Stimulated activated naive B cell treated with anti-CD40 and anti-IgM and Interleukin-4, amounts not matched to agents 10 μg/mL and 1 μg/mL and 100 μg/mL, for 72 hours (primary cell): ENCODE data around the gene IFNAR1.

ENCODE experiments used
- ATAC-seq, 2 donors: fragments of 150-1000 bp; cut with Tn5 transposase; replicated peaks; 2 replicates each; pipeline ENCODE4 v1.10.0; 2021; ENCODE audit warnings: moderate library complexity in 1 of 2
- DNase-seq: peaks from one replicate; pipeline ENCODE4 v3.0.0; 2021
- H3K27ac Mint-ChIP-seq: one replicate; pipeline ENCODE4 v1.8.0; 2022; ENCODE audit warnings: mild to moderate bottlenecking, mixed read lengths
- H3K27me3 Mint-ChIP-seq, 2 donors: one replicate each; pipeline ENCODE4 v1.8.0; 2022; ENCODE audit warnings: mixed read lengths in 2 of 2
- H3K36me3 Mint-ChIP-seq, 2 donors: one replicate each; pipeline ENCODE4 v1.8.0; 2022; ENCODE audit warnings: mixed read lengths in 2 of 2, mild to moderate bottlenecking in 1 of 2
- H3K4me1 Mint-ChIP-seq, 2 donors: one replicate each; pipeline ENCODE4 v1.8.0; 2022; ENCODE audit warnings: mixed read lengths in 2 of 2, mild to moderate bottlenecking in 1 of 2
- H3K4me3 Mint-ChIP-seq, 2 donors: one replicate each; pipeline ENCODE4 v1.8.0; 2022; ENCODE audit warnings: mild to moderate bottlenecking in 2 of 2, mixed read lengths in 2 of 2, moderate library complexity in 1 of 2
- H3K9me3 Mint-ChIP-seq, 2 donors: one replicate each; pipeline ENCODE4 v1.8.0; 2022; ENCODE audit warnings: mixed read lengths in 2 of 2, mild to moderate bottlenecking in 1 of 2

IFNAR1 gene

DNA sequence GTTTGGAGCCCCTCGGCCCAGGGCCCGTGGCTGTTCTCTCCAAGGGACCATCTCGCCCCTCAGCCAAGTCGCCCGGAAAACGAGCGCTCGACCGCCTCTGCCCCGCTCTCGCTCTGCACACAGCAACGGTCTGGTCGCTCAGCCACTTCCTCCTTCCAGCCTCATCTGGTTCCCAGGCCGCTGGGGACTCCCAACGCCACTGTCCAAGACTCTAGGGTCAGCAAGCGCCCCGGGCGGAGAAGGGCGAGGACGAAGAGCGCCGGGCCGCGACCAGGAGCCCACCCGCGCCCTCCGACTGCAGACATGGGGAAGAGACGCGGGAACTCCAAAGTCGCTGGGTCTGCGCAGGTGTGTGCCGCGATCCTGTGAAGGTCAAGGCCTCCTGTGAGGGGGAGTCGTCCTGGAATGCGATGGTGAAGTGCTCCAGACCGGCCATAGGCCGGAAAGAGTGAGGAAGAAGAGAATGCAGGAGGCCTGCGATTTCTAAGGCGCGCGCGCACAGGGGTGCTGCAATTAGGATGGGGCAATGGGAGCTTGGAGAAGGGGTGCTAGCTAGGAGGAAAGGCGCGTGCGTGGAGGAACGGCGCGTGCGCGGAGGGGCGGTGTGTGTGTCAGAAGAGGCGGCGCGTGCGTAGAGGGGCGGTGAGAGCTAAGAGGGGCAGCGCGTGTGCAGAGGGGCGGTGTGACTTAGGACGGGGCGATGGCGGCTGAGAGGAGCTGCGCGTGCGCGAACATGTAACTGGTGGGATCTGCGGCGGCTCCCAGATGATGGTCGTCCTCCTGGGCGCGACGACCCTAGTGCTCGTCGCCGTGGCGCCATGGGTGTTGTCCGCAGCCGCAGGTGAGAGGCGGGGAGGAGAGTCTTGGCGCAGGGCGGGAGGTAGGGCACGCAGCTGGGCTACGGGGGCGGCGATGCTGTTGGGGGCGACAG lies at the start of gene IFNAR1:
Gene IFNAR1 (plus strand): TSS at position 680 of the 931 bp plus-strand sequence. CDS start 86 bp downstream, at position 766.
- DNase-seq (peak; percentile 94), ATAC-seq (peak; percentile 82 to 90)
- no peaks in the 10 kb centered on the region for H3K27me3 Mint-ChIP-seq
- H3K9me3 Mint-ChIP-seq = no peaks in the 10 kb centered on the region
- H3K27ac Mint-ChIP-seq = no peak within 1 kb of the TSS
- H3K36me3 Mint-ChIP-seq = peaks cover 8% of the 10 kb centered on the region in 2 donors
- no peak within 1 kb of the TSS for H3K4me3 Mint-ChIP-seq
- H3K4me1 Mint-ChIP-seq = peaks cover 8 to 21% of the 10 kb centered on the region in 2 donors

DNA sequence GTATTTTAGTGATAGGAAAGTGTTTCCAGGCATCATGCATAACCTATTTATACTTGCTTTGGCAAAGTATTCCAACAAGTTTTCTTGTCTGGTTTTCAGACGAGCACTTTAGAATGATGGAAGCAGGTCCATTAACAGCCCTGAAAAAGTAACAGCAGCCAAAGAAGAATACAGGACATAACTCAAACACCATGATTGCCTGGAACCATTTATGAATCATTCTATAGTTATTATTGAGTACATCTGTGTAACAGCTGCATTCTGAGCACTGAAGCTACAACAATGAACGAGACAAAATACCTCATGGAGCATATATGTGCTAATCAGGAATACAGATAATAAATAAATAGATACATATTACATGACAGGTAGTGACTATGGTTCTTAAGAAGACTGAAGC lies 46.0 kb upstream of the IFNAR1 start:
- DNase-seq = no peak
- Mint-ChIP-seq H3K4me1 (peaks cover 9 to 10% of the 10 kb centered on the region in 2 donors), H3K4me3 (no peak overlapping the region), H3K9me3 (peaks cover 0 to 1% of the 10 kb centered on the region in 2 donors), H3K36me3 (peaks cover 38 to 58% of the 10 kb centered on the region in 2 donors), H3K27ac (no peak overlapping the region), H3K27me3 (no peaks in the 10 kb centered on the region)
- ATAC-seq = no peak

DNA sequence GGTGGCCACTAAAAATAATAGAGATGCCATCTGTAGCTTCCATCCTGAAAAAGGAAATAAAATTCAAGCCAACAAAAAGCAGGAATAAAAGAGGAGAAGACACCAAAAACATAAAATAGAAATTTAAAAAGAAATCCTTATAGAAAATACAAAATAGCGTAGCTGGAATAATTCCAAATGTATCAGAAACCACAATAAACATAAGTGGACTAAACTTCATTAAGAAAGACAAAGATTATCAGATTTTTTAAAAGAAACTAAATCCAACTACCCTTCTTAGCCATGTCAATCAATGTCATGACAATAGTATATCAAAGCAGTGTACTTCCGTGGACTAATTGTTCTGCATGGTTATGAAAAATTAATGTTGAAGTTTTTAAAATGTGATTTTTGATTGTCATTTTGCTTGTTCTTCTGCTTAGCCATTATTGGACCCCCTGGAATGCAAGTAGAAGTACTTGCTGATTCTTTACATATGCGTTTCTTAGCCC lies 45.4 kb upstream of the IFNAR1 start:
- Mint-ChIP-seq H3K27ac (peak overlapping the region; percentile 28), H3K27me3 (no peaks in the 10 kb centered on the region), H3K36me3 (peaks cover 42 to 60% of the 10 kb centered on the region in 2 donors), H3K4me3 (no peak overlapping the region), H3K4me1 (peaks cover 7 to 10% of the 10 kb centered on the region in 2 donors), H3K9me3 (peaks cover 0 to 1% of the 10 kb centered on the region in 2 donors)
- ATAC-seq = no peak
- no peak for DNase-seq

DNA sequence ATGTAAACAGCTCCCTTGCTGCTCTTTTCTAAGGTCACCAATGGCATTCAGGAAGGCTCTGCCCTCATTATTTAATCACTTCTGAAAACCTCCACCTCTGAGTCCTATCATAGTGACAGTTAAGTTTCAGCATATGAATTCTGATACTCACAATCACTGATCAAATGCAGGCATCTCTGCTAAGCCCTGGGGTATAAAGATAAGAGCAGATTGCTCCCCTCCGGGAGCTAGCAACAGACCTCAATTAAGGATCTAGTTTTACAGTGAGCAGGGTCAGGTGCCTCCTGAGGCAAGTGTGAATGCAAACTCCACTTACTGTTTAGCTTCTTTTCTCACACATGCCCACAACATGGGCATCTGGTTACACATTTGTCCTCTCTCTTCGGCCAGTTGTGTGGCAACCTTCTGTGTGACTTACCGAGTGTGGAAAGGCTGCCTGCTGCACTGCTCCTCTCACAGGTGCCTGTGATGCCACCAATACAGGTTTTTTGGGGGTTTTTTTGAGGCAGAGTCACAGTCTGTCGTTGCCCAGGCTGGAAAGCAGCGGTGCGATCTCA lies 43.6 kb upstream of the IFNAR1 start:
- peaks cover 0 to 1% of the 10 kb centered on the region in 2 donors for H3K9me3 Mint-ChIP-seq
- no peak overlapping the region for H3K27ac Mint-ChIP-seq
- peaks cover 53 to 71% of the 10 kb centered on the region in 2 donors for H3K36me3 Mint-ChIP-seq
- peaks cover 11 to 14% of the 10 kb centered on the region in 2 donors for H3K4me1 Mint-ChIP-seq
- DNase-seq (no peak), ATAC-seq (no peak)
- no peak overlapping the region for H3K4me3 Mint-ChIP-seq
- no peaks in the 10 kb centered on the region for H3K27me3 Mint-ChIP-seq

DNA sequence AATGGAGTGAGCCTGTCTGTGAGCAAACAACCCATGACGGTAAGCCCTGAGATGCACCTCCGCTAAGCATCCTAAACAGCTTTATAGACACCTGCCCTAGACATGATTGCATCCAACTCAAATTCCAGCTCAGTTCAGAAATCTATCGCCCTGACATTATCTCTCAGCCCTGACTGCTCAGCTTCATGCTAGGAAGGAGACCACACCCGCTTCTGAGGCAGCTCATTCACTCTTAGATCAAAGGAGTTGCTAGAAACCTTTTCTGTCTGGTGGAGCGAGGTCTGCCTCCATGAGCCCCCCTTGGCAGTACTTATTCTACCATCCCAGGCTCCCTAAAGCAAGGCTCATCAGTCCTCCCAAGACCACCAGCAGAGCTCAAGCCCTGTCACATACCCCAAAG lies 41.6 kb upstream of the IFNAR1 start:
- no peak overlapping the region for H3K27ac Mint-ChIP-seq
- peaks cover 0 to 1% of the 10 kb centered on the region in 2 donors for H3K9me3 Mint-ChIP-seq
- peaks cover 46 to 74% of the 10 kb centered on the region in 2 donors for H3K36me3 Mint-ChIP-seq
- DNase-seq = no peak
- no peaks in the 10 kb centered on the region for H3K27me3 Mint-ChIP-seq
- H3K4me3 Mint-ChIP-seq = no peak overlapping the region
- peaks cover 8 to 15% of the 10 kb centered on the region in 2 donors for H3K4me1 Mint-ChIP-seq
- ATAC-seq = no peak

DNA sequence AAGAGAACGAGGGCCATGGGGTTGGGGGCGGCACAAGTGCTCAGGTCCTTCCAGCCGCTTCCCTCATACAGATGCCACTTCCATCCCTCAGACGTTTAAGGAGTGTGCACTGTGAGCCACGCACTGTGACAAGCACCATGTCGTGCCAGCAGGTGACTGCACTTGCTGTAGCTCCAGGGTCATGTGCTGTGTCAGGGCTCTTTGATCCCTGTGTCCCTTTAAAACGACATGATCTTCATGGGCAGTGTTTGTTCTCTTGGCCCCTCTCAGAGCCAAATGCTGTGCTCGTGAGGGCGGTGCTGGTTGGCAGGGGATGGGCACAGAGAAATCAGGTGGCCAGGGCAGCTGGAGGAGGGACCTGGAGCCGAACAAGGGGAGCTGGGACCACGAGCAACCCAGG lies 38.7 kb upstream of the IFNAR1 start:
- no peak for ATAC-seq
- peaks cover 8 to 15% of the 10 kb centered on the region in 2 donors for H3K4me1 Mint-ChIP-seq
- no peak overlapping the region for H3K27ac Mint-ChIP-seq

DNA sequence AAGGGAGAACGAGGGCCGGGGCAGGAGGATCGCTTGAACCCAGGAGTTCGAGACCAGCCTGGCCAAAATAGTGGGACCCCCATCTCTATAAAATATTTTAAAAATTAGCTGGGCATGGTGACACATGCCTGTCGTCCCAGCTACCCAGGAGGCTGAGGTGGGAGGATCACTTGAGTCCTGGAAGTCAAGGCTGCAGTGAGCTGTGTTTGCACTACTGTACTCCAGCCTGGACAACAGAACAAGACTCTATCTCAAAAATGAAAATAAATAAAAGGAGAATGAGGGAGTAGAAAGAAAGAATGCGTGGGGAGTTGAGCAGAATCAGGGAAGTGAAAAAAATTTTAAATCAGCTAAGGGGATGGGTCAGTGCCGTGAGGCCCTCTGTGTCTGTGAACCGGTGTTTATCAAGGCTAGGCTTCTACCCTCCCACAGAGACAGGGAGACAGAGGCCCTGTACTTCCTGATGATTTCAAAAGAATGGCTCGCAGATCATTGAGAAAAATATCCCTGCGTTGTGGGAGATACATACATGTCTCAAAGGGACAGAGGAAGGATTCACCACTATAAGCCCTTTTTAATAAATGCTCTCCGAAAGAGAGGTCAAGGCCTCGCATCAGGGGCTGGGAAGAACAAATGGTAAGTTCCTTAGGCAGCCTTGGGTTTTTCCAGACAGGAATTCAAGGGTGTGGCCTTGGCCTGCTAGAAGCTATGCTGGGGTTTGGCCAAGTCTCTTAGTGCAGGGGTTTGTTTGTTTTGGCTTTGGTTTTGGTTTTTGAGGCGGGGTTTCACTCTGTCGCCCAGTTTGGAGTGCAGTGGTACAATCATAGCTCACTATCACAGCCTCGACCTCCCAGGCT lies 37.9 kb upstream of the IFNAR1 start:
- Mint-ChIP-seq H3K36me3 (peaks cover 48 to 63% of the 10 kb centered on the region in 2 donors), H3K9me3 (no peaks in the 10 kb centered on the region), H3K27me3 (no peaks in the 10 kb centered on the region), H3K4me1 (peaks cover 7 to 15% of the 10 kb centered on the region in 2 donors), H3K4me3 (no peak overlapping the region), H3K27ac (no peak overlapping the region)
- ATAC-seq = no peak
- no peak for DNase-seq

More for the DNA sequence above, 38.7 kb upstream of the IFNAR1 start:
- H3K27me3 Mint-ChIP-seq = no peaks in the 10 kb centered on the region
- no peak overlapping the region for H3K4me3 Mint-ChIP-seq
- H3K9me3 Mint-ChIP-seq = no peaks in the 10 kb centered on the region
- DNase-seq = no peak
- peaks cover 46 to 65% of the 10 kb centered on the region in 2 donors for H3K36me3 Mint-ChIP-seq

DNA sequence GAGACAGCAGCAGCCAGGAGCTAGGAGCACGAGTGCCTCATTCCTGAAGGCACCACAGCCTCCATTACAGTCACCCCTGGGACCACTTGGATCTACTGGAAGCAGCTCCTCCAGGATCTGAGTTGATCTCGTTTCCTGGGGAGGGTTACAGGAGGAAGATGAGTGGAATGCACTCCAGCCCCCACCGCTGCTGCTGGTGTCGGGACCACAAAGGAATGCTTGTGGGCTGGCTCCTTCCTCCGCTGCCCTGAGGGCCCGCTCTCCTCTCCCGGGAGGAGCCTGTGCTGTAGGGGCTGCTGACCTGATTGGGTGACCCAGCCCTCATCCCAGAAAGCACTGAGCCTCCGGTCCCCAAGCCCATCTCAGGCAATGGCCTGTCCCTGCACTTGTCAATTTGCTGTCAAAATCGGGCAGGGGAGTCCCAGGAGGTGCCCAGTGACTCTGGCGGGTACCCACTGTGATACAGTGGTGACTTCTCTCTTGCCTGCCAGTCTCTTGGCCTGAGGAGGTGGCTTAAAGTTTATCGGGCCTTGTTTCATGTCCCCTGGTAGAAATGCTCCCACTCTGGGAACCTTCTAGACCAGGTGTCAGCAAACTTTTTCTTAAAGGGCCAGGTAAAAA lies 35.5 kb upstream of the IFNAR1 start:
- Mint-ChIP-seq H3K4me3 (no peak overlapping the region), H3K9me3 (no peaks in the 10 kb centered on the region), H3K36me3 (peaks cover 56 to 72% of the 10 kb centered on the region in 2 donors), H3K4me1 (peaks cover 4 to 15% of the 10 kb centered on the region in 2 donors), H3K27ac (no peak overlapping the region), H3K27me3 (no peaks in the 10 kb centered on the region)
- ATAC-seq = peak in 1 of 2 donors; percentile 22
- DNase-seq = no peak

DNA sequence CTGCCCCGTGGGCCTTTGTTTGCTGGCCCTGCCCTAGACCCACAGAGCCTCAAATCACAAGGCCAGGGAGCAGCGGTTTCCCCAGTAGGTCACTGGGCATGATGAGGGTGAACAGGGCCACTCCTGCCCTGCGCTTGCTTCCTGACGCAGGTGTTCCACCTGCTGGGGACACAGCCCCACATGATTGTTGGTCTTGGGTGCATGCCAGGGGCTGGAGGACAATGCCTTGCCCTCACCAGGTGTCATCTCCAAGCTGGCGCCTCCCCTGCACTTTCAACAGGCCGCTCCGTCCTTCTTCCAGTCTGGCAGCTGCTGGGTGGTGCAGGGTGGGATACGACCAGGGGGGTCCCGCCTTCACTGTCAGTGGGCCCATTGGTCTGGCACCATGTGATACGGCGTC lies 34.3 kb upstream of the IFNAR1 start:
- Mint-ChIP-seq H3K27me3 (no peaks in the 10 kb centered on the region), H3K36me3 (peaks cover 56 to 69% of the 10 kb centered on the region in 2 donors)

DNA sequence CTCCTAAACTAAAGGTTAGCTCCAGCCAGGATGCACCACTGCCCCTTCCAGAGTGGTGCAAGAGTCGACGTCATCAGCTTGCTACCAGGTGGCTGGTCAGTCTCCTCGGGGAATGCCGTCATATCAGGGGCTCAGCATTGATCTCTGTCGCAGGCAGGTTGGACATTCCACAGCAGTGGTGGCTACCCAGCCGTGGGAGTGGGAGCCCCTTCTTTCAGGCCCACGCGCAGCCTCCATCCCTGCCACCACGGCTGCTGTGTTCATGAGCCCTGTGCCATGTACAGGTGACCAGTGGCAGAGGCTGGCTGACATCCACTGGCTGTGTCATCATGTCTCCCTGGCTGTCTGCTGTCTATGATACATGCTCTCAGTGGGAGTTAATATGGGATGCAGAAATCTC lies 33.1 kb upstream of the IFNAR1 start:
- no peak for DNase-seq
- H3K27me3 Mint-ChIP-seq = no peaks in the 10 kb centered on the region
- peaks cover 58 to 67% of the 10 kb centered on the region in 2 donors for H3K36me3 Mint-ChIP-seq
- no peak overlapping the region for H3K4me3 Mint-ChIP-seq
- H3K4me1 Mint-ChIP-seq = peaks cover 8 to 20% of the 10 kb centered on the region in 2 donors
- no peaks in the 10 kb centered on the region for H3K9me3 Mint-ChIP-seq
- no peak overlapping the region for H3K27ac Mint-ChIP-seq
- ATAC-seq = no peak

More for the DNA sequence above, 34.3 kb upstream of the IFNAR1 start:
- H3K9me3 Mint-ChIP-seq = no peaks in the 10 kb centered on the region
- H3K4me3 Mint-ChIP-seq = no peak overlapping the region
- DNase-seq (no peak), ATAC-seq (no peak)
- H3K4me1 Mint-ChIP-seq = peaks cover 4 to 23% of the 10 kb centered on the region in 2 donors
- H3K27ac Mint-ChIP-seq = peak overlapping the region; percentile 65

DNA sequence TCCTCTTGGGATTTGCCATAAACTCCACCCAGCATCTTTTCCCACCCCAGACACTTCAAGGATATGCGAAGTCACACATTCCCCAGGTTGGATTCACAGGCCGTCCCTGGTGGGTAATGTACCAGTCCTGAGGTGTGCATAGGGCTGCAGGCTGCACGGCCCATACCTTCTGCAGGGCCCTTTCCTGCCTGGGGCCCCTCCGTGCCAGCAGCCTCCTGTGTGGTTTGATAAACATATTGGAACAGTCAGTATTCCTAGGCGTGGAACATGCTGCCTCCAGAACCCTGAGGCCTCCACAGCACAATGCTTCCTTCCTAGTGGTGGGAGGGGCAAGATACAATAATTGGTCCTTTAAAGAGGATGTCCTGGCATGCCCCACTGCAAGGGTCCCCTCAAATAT lies 32.0 kb upstream of the IFNAR1 start:
- Mint-ChIP-seq H3K9me3 (no peaks in the 10 kb centered on the region), H3K4me3 (no peak overlapping the region), H3K4me1 (peaks cover 13 to 27% of the 10 kb centered on the region in 2 donors), H3K36me3 (peaks cover 59 to 66% of the 10 kb centered on the region in 2 donors), H3K27me3 (no peaks in the 10 kb centered on the region), H3K27ac (no peak overlapping the region)
- no peak for DNase-seq
- no peak for ATAC-seq

DNA sequence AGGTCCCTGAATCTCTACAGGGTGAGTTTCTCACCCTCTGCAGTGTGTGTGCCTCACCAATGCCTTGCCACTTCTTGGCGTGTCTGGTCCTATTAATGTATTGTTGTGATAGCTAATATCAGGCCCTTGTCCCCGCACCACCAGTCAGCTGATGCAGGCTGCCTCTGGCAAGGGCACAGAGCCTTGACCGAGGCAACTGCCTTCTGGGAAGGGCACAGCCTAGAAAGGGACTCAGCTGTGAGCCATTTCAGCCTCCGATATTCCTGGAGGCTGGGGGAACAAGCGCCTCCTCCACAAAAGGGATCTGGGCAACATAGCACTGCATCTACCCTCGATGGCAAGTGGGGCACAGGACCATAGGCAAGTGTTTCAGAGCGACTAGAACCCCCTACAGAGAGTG lies 31.6 kb upstream of the IFNAR1 start:
- no peak overlapping the region for H3K27ac Mint-ChIP-seq
- ATAC-seq (no peak), DNase-seq (no peak)
- H3K9me3 Mint-ChIP-seq = no peaks in the 10 kb centered on the region
- H3K4me1 Mint-ChIP-seq = peaks cover 15 to 31% of the 10 kb centered on the region in 2 donors
- H3K27me3 Mint-ChIP-seq = no peaks in the 10 kb centered on the region
- H3K4me3 Mint-ChIP-seq = no peak overlapping the region
- peaks cover 58 to 62% of the 10 kb centered on the region in 2 donors for H3K36me3 Mint-ChIP-seq

DNA sequence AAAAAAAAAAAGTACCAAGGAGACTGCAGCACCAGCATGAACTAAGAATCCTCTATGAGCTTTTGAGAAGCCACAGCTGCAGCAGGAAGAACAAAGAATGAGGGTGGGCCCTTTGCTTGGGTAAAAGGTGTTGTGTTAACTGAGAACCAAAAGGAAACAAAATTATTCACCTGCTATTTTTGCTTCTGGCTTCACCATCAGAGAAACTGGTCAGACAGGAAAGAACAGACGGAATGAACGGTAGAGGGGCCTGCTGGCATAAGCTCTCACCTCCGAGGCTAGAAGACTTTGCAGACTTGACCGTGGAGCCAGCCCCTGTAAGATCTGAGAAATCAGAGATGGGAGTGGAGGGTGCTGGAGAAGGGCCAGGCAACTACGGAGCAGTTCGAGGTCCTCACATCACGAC lies 31.0 kb upstream of the IFNAR1 start:
- Mint-ChIP-seq H3K4me1 (peaks cover 17 to 37% of the 10 kb centered on the region in 2 donors), H3K4me3 (no peak overlapping the region), H3K36me3 (peaks cover 52 to 56% of the 10 kb centered on the region in 2 donors), H3K27me3 (no peaks in the 10 kb centered on the region), H3K27ac (peak overlapping the region; percentile 57), H3K9me3 (no peaks in the 10 kb centered on the region)
- ATAC-seq (no peak), DNase-seq (no peak)
